Panc1 (cell line): ENCODE data around the gene GTPBP4. TPM values are rescaled to one million over a fixed set of nuclear protein-coding genes. Genes with fewer than 3 reads are reported as not detected.
"Not testable (repeated sequence)": the region's sequence is repeated elsewhere in the genome, so short reads cannot be mapped to it uniquely, and the experiment has no call there.

Experiments
- ATAC-seq: fragments of 200-7000 bp; cut with Tn5 transposase; 2 replicates; pipeline ENCODE4 v1.9.1; 2020; ENCODE audit warnings: mild to moderate bottlenecking, moderate library complexity
- BruUV-seq: library from RNA; stranded (reverse); fragments of 400-500 nt; replicated peaks from 2 replicates; lab custom pipeline; 2021; lab: Mats Ljungman, UMichigan
- CTCF ChIA-PET: fragments of 300-600 bp; sonication (Branson Sonifier 250); formaldehyde crosslinking; loops from one replicate; lab custom pipeline; 2022; ENCODE audit warnings: antibody characterized with exemption; lab: Charles Lee
- POLR2A ChIA-PET: fragments of 300-600 bp; sonication (Branson Sonifier 250); formaldehyde crosslinking; loops from one replicate; lab custom pipeline; 2022; ENCODE audit warnings: antibody characterized with exemption; lab: Charles Lee
- DNase-seq: peaks from one replicate; pipeline ENCODE4 v3.0.0-alpha.2; 2010; ENCODE audit warnings: low read depth, low spot score
- H3K27ac ChIP-seq: 2 replicates; pipeline ENCODE4 v1.5.1; 2011; ENCODE audit warnings: mild to moderate bottlenecking, low read length, inconsistent platforms
- H3K27me3 ChIP-seq: fragments of 200-500 bp; sonication (Bioruptor generic); 2 replicates; pipeline ENCODE4 v1.6.0; 2014; ENCODE audit warnings: low read length, inconsistent platforms; ENCODE audit not compliant: control insufficient read depth, insufficient read depth
- H3K36me3 ChIP-seq: fragments of 200-500 bp; sonication (Bioruptor generic); 2 replicates; pipeline ENCODE4 v1.5.1; 2014; ENCODE audit warnings: inconsistent platforms, mild to moderate bottlenecking, low read length, moderate library complexity; ENCODE audit not compliant: control insufficient read depth, insufficient read depth
- H3K4me1 ChIP-seq: 2 replicates; pipeline ENCODE4 v1.5.1; 2011; ENCODE audit warnings: inconsistent platforms, mild to moderate bottlenecking, low read length, moderate library complexity; ENCODE audit not compliant: control insufficient read depth, insufficient read depth
- H3K4me3 ChIP-seq, 2 experiments: 2 replicates each; pipeline ENCODE4 v1.5.1; 2011 to 2012; ENCODE audit warnings: low read depth in 2 of 2, low read length in 2 of 2, mild to moderate bottlenecking in 2 of 2, inconsistent platforms in 1 of 2, moderate library complexity in 1 of 2
- H3K9me3 ChIP-seq: fragments of 200-500 bp; sonication (Bioruptor generic); 2 replicates; pipeline ENCODE4 v1.5.1; 2014; ENCODE audit warnings: low read depth, mild to moderate bottlenecking, inconsistent platforms, low read length, moderate library complexity; ENCODE audit not compliant: control insufficient read depth, insufficient read depth
- CTCF ChIP-seq: fragments of 450-650 bp; IDR thresholded peaks from 2 replicates; pipeline ENCODE4 v1.5.1; 2017; ENCODE audit warnings: mild to moderate bottlenecking
- POLR2AphosphoS5 ChIP-seq: IDR thresholded peaks from 2 replicates; pipeline ENCODE4 v1.6.1; 2012; ENCODE audit warnings: mild to moderate bottlenecking, low read depth, low read length, moderate library complexity
- SIN3A ChIP-seq: IDR thresholded peaks from 2 replicates; pipeline ENCODE4 v1.6.1; 2012; ENCODE audit warnings: low read depth, mild to moderate bottlenecking, low read length, moderate library complexity, borderline replicate concordance; ENCODE audit not compliant: insufficient read depth
- TCF7L2 ChIP-seq: IDR thresholded peaks from 2 replicates; pipeline ENCODE4 v1.6.1; 2011; ENCODE audit warnings: mild to moderate bottlenecking, low read depth, low read length, inconsistent platforms
- in situ Hi-C: cut with HindIII; loops from 2 replicates; pipeline ENCODE4 v1.10.0; 2016; ENCODE audit warnings: low sequenced_read_pairs, low pct_unique_long_range_greater_than_20kb
- intact Hi-C: fragments of 100-400 bp; cut with micrococcal nuclease; formaldehyde crosslinking; loops from one replicate; pipeline ENCODE4 v1.10.0; 2022; ENCODE audit not compliant: unreplicated experiment
- total RNA-seq: library from RNA; stranded (reverse); gene quantifications from one replicate; pipeline ENCODE4 v1.2.1, GENCODE V29; 2021; ENCODE audit not compliant: unreplicated experiment
- TF ChIP-seq, protein P1 (sequence below), 2 experiments: IDR thresholded peaks; 2 replicates each; pipeline ENCODE4 v1.6.1; 2011 to 2012; ENCODE audit warnings: low read depth in 2 of 2, control low read depth in 1 of 2, low read length in 1 of 2, mild to moderate bottlenecking in 1 of 2, moderate library complexity in 1 of 2; ENCODE audit not compliant: insufficient read depth in 1 of 2

GTPBP4 gene
- total RNA-seq, 1 experiment from 2014 or later, result 79.5 TPM

GRCh38 chr10:1064964-1065247 lies 76.7 kb downstream of the GTPBP4 start:
- no peaks in the 10 kb centered on the region for H3K9me3 ChIP-seq
- no peaks in the 10 kb centered on the region for H3K4me1 ChIP-seq
- TF ChIP-seq, protein P1, sequence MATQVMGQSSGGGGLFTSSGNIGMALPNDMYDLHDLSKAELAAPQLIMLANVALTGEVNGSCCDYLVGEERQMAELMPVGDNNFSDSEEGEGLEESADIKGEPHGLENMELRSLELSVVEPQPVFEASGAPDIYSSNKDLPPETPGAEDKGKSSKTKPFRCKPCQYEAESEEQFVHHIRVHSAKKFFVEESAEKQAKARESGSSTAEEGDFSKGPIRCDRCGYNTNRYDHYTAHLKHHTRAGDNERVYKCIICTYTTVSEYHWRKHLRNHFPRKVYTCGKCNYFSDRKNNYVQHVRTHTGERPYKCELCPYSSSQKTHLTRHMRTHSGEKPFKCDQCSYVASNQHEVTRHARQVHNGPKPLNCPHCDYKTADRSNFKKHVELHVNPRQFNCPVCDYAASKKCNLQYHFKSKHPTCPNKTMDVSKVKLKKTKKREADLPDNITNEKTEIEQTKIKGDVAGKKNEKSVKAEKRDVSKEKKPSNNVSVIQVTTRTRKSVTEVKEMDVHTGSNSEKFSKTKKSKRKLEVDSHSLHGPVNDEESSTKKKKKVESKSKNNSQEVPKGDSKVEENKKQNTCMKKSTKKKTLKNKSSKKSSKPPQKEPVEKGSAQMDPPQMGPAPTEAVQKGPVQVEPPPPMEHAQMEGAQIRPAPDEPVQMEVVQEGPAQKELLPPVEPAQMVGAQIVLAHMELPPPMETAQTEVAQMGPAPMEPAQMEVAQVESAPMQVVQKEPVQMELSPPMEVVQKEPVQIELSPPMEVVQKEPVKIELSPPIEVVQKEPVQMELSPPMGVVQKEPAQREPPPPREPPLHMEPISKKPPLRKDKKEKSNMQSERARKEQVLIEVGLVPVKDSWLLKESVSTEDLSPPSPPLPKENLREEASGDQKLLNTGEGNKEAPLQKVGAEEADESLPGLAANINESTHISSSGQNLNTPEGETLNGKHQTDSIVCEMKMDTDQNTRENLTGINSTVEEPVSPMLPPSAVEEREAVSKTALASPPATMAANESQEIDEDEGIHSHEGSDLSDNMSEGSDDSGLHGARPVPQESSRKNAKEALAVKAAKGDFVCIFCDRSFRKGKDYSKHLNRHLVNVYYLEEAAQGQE (IDR thresholded peaks at IDR 0.05; ENCODE audit: insufficient read depth in 1 of 2, low read depth in 2 of 2, low read length in 1 of 2), result no peak
- no peak for TF ChIP-seq TCF7L2
- TF ChIP-seq CTCF, result no peak
- TF ChIP-seq POLR2AphosphoS5, result no peak
- TF ChIP-seq SIN3A, result no peak
- H3K36me3 ChIP-seq, result no peaks in the 10 kb centered on the region
- in situ Hi-C loops (no loop called here), intact Hi-C loops (no loop called here)
- H3K27ac ChIP-seq, result no peak overlapping the region
- H3K4me3 ChIP-seq, result no peak overlapping the region
- ATAC-seq, result no peak
- BruUV-seq, result no TSS peak
- H3K27me3 ChIP-seq, result no peaks in the 10 kb centered on the region
- CTCF ChIA-PET, result no interaction called here
- no peak for DNase-seq
- POLR2A ChIA-PET, result no interaction called here

- ATAC-seq, H3K36me3 ChIP-seq, in situ Hi-C loops, H3K27me3 ChIP-seq, H3K27ac ChIP-seq, H3K9me3 ChIP-seq, CTCF ChIA-PET, DNase-seq, H3K4me3 ChIP-seq, BruUV-seq, H3K4me1 ChIP-seq, intact Hi-C loops, POLR2A ChIA-PET: not testable (repeated sequence)
These were observed 78.5 kb downstream of the GTPBP4 start for GRCh38 chr10:1066734-1067133.

GRCh38 chr10:1068380-1069361 lies 80.4 kb downstream of the GTPBP4 start:
- Histone ChIP-seq H3K9me3 (no peaks in the 10 kb centered on the region), H3K36me3 (no peaks in the 10 kb centered on the region), H3K4me3 (no peak overlapping the region), H3K27ac (no peak overlapping the region), H3K27me3 (no peaks in the 10 kb centered on the region), H3K4me1 (no peaks in the 10 kb centered on the region)
- no peak for DNase-seq
- POLR2A ChIA-PET, result no interaction called here
- CTCF ChIA-PET, result no interaction called here
- no peak for TF ChIP-seq TCF7L2
- no peak for TF ChIP-seq CTCF
- TF ChIP-seq, protein P1 (IDR thresholded peaks at IDR 0.05; ENCODE audit: insufficient read depth in 1 of 2, low read depth in 2 of 2, low read length in 1 of 2), result no peak
- TF ChIP-seq POLR2AphosphoS5, result no peak
- no peak for TF ChIP-seq SIN3A
- ATAC-seq, result no peak
- intact Hi-C loops, result no loop called here
- no TSS peak for BruUV-seq
- in situ Hi-C loops, result no loop called here
